T-helper 1 cell (primary cell): ENCODE data around the gene MYO5A.
"Not testable (repeated sequence)": the region's sequence is repeated elsewhere in the genome, so short reads cannot be mapped to it uniquely, and the experiment has no call there.

ENCODE experiments used
- DNase-seq, 5 donors: peaks; one replicate each; pipeline ENCODE4 v3.0.0-alpha.2; 2012 to 2020

MYO5A gene

GRCh38 chr15:52503788-52504496, 24.7 kb downstream of the MYO5A start:
- peak in 1 of 5 donors; percentile 38 for DNase-seq

DNA sequence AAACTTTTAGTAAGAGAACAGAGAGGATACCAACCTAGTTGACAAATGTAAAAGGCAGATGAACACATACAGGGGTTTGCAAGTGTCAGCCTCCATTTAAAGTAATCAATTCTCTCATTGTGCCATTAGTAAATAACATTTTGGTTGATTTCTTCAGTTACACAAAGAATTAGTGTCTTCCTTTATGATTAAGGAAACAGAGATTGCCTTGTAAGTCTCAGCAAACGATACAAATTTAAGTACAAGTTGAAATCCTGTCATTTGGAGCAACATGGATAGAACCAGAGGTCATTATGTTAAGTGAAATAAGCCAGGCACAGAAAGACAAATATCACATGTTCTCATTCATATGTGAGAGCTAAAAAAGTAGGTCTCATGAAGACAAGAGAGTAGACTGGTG, 26.1 kb downstream of the MYO5A start:
- DNase-seq, result no peak

DNA sequence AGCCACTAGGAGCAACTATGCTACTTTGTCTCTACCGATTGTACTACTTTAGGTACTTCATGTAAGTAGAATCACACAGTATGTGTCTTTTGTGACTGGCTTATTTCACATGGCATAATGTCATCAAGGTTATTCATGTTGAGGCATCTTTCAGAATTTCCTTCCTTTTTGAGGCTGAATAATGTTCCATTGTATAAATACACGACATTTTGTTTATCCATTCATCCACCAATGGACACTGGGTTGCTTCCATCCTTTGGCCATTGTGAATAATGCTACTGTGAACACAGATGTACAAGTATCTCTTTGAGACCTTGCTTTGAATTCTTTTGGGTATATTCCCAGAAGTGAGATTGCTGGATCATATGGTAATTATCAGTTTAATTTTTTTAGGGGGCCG, 29.2 kb downstream of the MYO5A start:
- DNase-seq, result no peak

GRCh38 chr15:52498706-52499105, 30.0 kb downstream of the MYO5A start:
- no peak for DNase-seq

DNA sequence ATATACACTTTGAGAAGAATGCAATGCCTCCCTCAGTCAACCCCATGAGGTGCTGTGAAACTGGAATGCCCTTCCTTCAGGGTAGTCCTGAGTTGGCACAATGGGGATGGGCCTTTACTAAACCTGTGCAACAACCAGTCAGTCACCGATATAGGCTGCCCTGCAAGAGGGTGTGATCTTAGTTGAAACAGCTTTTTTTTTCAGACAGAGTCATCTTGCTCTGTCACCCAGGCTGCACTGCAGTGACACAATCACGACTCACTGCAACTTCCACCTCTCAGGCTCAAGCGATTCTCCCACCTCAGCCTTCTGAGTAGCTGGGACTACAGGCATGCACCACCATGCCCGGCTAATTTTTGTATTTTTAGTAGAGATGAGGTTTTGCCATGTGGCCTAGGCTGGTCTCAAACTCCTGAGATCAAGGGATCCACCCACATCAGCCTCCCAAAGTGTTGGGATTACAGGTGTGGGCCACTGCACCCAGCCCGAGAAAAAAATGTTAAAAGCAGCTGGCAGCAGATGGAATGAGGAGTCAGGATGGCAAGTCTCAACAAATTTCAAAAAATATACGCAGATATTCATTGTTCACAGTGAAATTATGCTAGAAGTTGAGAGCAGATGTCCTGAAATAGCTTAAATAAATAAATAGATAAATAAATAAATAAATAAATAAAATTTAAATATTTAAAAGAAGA, 31.8 kb downstream of the MYO5A start:
- DNase-seq, result peak in 1 of 5 donors; percentile 36

- DNase-seq, result no peak
Observed at GRCh38 chr15:52496175-52496574, 32.5 kb downstream of the MYO5A start.

DNA sequence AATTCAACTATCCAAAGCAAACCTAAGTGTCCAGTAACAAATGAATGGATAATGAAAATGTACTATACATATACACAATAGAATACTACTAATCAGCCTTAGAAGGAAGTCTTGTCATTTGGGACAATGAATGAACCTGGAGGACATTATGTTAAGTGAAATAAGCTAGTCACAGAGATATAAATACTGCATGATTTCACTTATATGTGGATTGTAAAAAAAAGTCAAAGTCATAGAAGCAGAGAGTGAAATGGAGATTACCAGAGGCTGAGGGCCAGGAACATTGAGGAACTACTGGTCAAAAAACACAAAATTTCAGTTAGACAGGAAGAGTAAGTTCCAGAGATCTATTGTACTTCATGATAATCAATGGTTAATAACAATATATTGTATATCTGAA, 33.6 kb downstream of the MYO5A start:
- no peak for DNase-seq

- no peak for DNase-seq
Observed at GRCh38 chr15:52493968-52494367, 34.7 kb downstream of the MYO5A start.

- no peak for DNase-seq
Observed at GRCh38 chr15:52492132-52492531, 36.5 kb downstream of the MYO5A start.

GRCh38 chr15:52491472-52491871, 37.2 kb downstream of the MYO5A start:
- DNase-seq, result no peak

GRCh38 chr15:52489430-52489829, 39.2 kb downstream of the MYO5A start:
- DNase-seq, result not testable (repeated sequence)

DNA sequence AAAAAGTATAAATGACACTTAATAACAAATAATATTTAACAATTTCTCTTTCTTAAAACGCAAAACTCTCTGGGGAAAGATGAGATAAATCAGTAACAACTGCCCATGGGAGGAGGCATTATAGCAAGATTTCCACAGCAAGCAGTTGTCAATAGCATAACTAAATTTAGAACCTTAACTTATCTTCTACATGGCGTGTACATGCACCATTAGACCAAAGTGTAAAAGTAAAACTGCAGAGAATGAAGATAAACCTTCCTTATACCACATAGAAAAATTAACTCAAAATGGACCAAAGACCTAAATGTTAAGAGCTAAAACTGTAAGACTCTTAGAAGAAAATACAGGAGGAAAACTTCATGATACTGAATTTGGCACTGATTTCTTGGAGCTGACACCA, 39.9 kb downstream of the MYO5A start:
- DNase-seq, result no peak

- no peak for DNase-seq
Observed at GRCh38 chr15:52486003-52486996, 42.4 kb downstream of the MYO5A start.

- no peak for DNase-seq
Observed at GRCh38 chr15:52485290-52485689, 43.4 kb downstream of the MYO5A start.

DNA sequence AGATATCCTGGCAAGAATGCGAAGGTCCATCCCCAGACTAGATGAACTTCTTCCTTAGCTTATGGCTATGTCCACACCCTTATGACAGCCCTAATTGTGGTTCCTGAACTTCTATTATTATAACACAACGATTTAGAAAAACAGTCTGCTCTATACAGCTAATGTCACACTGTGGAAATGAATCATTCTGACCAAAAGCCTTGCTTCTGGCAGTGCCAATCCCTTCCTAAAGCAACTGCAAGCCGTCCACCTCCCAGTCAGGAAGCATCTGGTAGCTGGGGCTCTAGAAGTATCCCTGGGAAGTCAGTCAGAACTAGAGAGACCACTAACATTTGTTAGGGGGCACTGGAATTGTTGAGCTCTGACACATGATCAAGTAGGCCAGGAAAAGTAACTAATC, 45.0 kb downstream of the MYO5A start:
- peak in 1 of 5 donors; percentile 34 for DNase-seq

GRCh38 chr15:52481915-52482314, 46.8 kb downstream of the MYO5A start:
- peak in 4 of 5 donors; percentile 32 to 88 (median 44) for DNase-seq

DNA sequence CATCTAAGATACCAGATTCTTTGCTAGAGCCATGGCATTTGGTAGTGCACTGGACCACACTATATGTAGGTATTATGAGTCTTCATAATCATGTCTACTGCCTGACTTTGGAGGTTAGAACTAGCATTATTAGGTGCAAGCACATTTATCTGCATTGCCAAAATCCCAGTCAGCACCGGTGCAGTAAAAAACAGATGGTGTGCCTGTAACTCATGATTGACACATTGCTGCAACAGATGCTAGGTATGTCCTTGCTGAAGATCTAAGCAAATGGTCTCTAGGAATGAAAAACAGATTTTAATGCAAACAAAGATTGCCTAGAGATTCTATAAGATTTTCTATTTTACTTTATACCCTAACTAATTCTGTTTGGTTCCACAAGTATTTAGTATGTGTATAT, 47.7 kb downstream of the MYO5A start:
- no peak for DNase-seq

GRCh38 chr15:52466716-52467115, 62.0 kb downstream of the MYO5A start:
- no peak for DNase-seq

- DNase-seq, result peak in 1 of 5 donors; percentile 85
Observed at GRCh38 chr15:52466134-52466701, 62.5 kb downstream of the MYO5A start.

DNA sequence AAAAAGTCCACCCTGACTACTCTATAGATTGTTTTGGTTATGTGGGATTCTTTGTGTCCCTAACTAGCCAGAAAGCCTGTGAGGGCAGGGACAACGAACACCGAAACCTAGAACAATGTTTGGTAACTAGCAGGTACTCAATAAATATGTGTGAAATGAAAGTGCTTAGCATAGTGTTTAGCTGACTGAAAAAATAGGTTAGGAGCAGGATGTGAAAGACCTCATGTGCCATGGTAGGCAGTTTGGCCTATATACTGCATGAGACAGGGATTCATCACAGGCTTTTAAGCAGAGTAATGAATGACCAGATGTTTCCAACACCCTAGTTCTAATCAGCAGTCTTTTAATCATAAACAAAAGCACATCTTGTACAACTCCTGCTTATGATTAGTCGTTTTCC, 64.2 kb downstream of the MYO5A start:
- DNase-seq, result peak in 1 of 5 donors; percentile 80

- DNase-seq, result peak in 1 of 5 donors; percentile 9
Observed at GRCh38 chr15:52464040-52464439, 64.6 kb downstream of the MYO5A start.

- DNase-seq, result no peak
Observed at GRCh38 chr15:52463638-52464037, 65.0 kb downstream of the MYO5A start.
